ENCODE measurements around the gene VDR. TPM values are rescaled to one million over a fixed set of nuclear protein-coding genes. Genes with fewer than 3 reads are reported as not detected.
"Not testable (repeated sequence)": the region's sequence is repeated elsewhere in the genome, so short reads cannot be mapped to it uniquely, and the experiment has no call there.

The VDR gene
- total RNA-seq, 2 donors from 2014 or later, result 0.59 to 2.2 TPM

GRCh38 chr12:47812797-47813510 lies 91.8 kb downstream of the VDR start:
- TF ChIP-seq, protein P1, sequence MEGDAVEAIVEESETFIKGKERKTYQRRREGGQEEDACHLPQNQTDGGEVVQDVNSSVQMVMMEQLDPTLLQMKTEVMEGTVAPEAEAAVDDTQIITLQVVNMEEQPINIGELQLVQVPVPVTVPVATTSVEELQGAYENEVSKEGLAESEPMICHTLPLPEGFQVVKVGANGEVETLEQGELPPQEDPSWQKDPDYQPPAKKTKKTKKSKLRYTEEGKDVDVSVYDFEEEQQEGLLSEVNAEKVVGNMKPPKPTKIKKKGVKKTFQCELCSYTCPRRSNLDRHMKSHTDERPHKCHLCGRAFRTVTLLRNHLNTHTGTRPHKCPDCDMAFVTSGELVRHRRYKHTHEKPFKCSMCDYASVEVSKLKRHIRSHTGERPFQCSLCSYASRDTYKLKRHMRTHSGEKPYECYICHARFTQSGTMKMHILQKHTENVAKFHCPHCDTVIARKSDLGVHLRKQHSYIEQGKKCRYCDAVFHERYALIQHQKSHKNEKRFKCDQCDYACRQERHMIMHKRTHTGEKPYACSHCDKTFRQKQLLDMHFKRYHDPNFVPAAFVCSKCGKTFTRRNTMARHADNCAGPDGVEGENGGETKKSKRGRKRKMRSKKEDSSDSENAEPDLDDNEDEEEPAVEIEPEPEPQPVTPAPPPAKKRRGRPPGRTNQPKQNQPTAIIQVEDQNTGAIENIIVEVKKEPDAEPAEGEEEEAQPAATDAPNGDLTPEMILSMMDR (IDR thresholded peaks at IDR 0.05), result no peak
- no peaks in the 10 kb centered on the region for H3K9me3 ChIP-seq
- peak overlapping the region; percentile 95 to 99 for H3K27ac ChIP-seq
- DNase-seq (ENCODE audit: low spot score), result peak; percentile 94
- peak overlapping the region; percentile 34 to 47 for H3K4me3 ChIP-seq
- H3K4me1 ChIP-seq, result peaks cover 0 to 100% of the 10 kb centered on the region in 2 donors
- H3K27me3 ChIP-seq, result no peaks in the 10 kb centered on the region
- H3K36me3 ChIP-seq, result no peaks in the 10 kb centered on the region

DNA sequence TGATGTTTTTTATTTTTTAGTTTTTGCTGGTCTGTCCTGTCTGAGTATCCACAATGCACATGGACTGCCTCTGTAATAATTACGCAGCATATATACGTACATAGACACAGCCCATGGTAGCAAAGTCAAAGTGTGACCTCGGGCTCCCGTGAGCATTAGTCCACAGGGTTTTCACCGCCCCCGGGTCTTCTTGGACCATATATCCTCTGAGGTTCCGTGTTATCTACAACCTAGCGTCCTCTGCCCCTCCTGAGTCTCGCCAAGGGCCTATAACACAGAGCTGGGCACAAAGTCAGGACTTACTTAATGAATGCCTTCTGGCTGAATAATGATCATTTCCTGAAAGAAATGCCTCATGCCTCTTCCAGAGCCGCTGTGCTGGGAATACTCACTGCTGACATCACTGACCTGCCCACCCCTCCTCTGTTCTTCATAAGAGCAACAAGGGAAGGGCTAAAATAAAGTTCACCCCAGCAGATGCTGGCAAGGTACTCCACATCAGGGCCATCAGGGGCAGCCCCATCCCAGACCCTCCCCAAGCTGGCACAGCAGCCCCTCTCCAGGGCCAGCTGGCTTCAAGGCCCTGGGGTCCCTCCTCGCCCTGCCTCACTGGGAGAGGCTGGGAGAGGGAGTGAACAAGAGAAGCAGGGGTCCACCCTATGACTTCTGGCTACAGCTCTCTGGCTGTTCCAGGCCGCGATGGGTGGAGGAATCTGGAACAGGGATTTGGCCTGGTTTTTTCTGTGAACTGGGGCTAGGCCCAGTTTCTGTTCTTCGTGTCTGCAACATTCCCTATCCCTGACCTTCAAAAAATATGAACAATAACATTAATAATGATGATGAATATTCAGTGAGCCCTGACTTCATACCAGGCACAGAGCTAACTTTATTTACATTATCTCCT lies 93.0 kb downstream of the VDR start:
- Histone ChIP-seq H3K4me3 (peak overlapping the region; percentile 34 to 47), H3K27me3 (no peaks in the 10 kb centered on the region), H3K9me3 (no peaks in the 10 kb centered on the region), H3K4me1 (peaks cover 0 to 100% of the 10 kb centered on the region in 2 donors), H3K27ac (peak overlapping the region; percentile 95 to 99), H3K36me3 (no peaks in the 10 kb centered on the region)
- DNase-seq (ENCODE audit: low spot score), result peak; percentile 92
- TF ChIP-seq, protein P1 (IDR thresholded peaks at IDR 0.05), result no peak

DNA sequence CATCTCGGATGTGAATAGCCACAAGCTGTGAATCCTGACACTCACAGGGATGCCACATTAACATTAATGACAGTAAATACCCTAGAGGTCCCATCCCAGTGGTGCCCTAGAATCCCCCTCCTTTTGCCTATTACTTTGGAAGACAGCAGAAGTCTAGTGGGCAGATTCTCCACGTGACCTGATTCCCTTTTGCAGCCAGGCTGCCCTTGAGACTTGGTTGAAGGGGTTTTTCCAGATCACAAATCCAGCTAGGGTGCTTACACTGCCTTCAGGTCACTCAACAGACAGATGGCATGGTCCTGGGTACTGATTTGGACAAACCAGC lies 93.8 kb downstream of the VDR start:
- TF ChIP-seq, protein P1 (IDR thresholded peaks at IDR 0.05), result no peak
- Histone ChIP-seq H3K4me1 (peaks cover 0 to 100% of the 10 kb centered on the region in 2 donors), H3K27ac (peak overlapping the region; percentile 95 to 99), H3K9me3 (no peaks in the 10 kb centered on the region), H3K4me3 (no peak overlapping the region), H3K36me3 (no peaks in the 10 kb centered on the region), H3K27me3 (no peaks in the 10 kb centered on the region)
- DNase-seq (ENCODE audit: low spot score), result no peak

- DNase-seq (ENCODE audit: low spot score); H3K9me3 ChIP-seq; H3K4me3 ChIP-seq; H3K36me3 ChIP-seq; H3K27me3 ChIP-seq: not testable (repeated sequence)
- peaks cover 0 to 100% of the 10 kb centered on the region in 2 donors for H3K4me1 ChIP-seq
- peak overlapping the region; percentile 95 to 99 for H3K27ac ChIP-seq
Observed at GRCh38 chr12:47809518-47809917, 95.3 kb downstream of the VDR start.

- Histone ChIP-seq H3K9me3 (no peaks in the 10 kb centered on the region), H3K27ac (peak overlapping the region; percentile 95 to 99), H3K36me3 (peaks cover 13% of the 10 kb centered on the region), H3K4me1 (peaks cover 0 to 100% of the 10 kb centered on the region in 2 donors), H3K27me3 (no peaks in the 10 kb centered on the region), H3K4me3 (peak overlapping the region in 1 of 2 donors; percentile 9)
- TF ChIP-seq, protein P1 (IDR thresholded peaks at IDR 0.05), result peak in 1 of 2 donors; percentile 14
- no peak for DNase-seq (ENCODE audit: low spot score)
Observed at GRCh38 chr12:47808574-47809365, 96.0 kb downstream of the VDR start.
